Ecto neural progenitor cell (in vitro differentiated cells): ENCODE results near the gene CYSLTR1.
"Not testable (repeated sequence)": the region's sequence is repeated elsewhere in the genome, so short reads cannot be mapped to it uniquely, and the experiment has no call there.

Experiments
- DNase-seq: peaks from one replicate; pipeline ENCODE4 v3.0.0-alpha.2; 2018; ENCODE audit warnings: low spot score

The CYSLTR1 gene, protein sequence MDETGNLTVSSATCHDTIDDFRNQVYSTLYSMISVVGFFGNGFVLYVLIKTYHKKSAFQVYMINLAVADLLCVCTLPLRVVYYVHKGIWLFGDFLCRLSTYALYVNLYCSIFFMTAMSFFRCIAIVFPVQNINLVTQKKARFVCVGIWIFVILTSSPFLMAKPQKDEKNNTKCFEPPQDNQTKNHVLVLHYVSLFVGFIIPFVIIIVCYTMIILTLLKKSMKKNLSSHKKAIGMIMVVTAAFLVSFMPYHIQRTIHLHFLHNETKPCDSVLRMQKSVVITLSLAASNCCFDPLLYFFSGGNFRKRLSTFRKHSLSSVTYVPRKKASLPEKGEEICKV

DNA sequence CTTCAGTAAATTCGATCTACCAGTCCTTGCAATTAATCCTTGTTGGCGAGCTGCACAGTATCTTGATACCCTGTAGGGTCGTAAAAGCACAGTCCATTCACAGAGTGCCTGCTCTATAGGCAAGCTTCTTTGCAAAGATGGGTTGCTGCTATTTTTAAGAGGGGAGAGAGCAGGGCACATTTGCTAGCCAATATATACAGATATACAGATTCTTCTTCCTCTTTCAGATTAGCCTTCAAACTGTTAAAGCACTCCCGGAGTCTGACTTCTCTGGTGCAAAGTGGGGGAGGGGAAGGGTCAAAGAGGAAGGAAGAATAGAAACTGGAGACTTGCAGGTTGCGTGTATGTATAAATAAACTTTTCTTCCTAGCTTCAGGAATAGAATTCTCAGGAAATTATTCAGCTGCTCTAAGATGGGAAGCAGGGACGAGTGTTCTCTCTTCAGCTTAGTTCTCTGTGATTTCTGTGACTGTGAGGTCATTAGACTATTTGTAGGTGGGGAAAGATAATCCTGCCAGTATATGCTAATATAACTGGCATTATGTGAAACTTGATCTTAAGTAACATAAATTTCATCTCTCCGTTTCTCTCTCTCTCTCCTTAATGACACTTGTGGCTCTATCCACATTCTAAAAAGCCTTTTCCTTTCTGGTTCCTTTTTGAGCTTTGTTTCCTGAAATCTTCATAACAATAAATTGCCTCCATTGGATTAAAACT lies at the start of gene CYSLTR1:
Gene CYSLTR1 (minus strand): TSS at position 242 of the 717 bp plus-strand sequence. CDS start 53,865 bp downstream, outside the sequence.
- no peak for DNase-seq

DNA sequence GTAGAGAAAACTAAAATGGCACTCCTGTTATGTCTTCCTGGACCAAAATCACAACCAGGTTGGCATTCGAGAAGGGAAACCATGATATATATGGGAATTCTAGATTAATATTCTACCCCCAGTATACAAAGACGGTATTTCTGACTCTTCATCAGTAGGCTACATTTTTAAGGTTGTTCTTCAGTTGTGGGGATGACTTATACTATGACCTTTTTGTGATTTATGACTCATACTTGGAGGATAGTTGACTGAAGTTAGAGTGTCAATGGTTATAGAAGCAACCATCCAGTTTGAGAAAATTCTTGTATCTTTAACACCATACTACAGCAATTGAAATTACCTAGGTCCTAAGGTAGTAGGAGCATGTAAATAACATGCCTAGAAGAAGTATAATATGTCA lies 49.8 kb upstream of the CYSLTR1 start:
- DNase-seq = no peak

DNA sequence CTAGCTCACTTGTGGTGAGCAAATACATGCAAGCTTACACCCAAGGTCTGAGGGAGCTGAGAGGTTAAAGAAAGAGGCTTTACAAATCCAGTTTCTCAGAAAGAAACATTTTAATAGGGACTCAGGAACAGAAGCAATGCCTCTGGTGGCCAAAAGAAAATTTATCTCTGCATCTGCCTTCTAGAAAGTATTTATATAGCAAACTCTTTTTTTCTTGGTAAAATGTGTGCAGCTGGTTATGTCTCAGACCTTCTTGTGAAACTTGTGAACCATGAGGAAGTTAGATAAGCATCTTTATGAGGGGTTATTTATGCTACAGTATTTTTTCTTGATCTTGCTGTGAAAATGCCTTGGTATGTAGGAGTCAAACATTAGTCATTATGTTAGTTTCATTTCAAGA lies 48.5 kb upstream of the CYSLTR1 start:
- DNase-seq = no peak

DNA sequence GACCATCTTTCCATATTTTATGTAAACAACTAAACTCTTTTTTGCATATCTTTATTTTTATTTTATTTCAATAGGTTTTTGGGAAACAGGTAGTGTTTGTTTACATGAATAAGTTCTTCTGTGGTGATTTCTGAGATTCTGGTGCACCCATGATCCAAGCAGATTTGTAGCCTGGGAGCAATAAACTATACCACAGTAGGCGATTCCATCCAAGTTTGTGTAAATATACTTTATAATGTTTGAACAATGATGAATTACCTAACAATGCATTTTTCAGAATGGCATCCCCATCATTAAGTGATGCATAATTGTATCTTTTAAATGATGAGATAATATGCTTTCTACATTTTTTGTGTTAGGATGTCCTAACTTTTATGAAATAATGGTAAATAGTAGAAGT lies 39.2 kb upstream of the CYSLTR1 start:
- DNase-seq = no peak

DNA sequence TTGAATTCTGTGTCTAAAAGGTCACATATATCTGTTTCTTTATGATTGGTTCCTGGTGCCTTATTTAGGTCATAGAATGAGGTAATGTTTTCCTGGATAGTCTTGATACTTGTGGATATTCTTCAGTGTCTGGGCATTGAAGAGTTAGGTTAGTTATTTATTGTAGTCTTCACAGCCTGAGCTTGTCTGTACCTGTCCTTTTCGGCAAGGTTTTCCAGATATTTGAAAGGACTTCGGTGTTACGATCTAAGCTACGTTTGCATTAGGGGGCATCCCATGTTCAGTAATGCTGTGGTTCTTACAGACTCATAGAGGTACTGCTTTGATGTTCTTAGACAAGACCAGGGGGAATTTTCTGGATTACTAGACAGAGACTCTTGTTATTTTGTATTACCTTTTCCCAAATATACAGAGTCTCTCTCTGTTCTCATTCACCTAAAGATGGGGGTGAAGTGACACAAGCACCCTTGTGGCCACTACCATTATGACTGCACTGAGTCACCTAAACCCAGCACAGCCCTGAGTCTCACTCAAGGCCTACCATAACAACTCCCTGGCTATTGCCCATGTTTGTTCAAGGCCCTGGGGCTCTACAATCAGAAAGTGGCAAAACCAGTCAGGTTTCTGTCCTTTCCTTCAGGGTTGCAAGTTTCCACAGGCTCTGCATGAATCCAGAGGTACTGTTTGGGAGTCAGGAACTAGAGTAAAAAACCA lies 30.1 kb upstream of the CYSLTR1 start:
- no peak for DNase-seq

DNA sequence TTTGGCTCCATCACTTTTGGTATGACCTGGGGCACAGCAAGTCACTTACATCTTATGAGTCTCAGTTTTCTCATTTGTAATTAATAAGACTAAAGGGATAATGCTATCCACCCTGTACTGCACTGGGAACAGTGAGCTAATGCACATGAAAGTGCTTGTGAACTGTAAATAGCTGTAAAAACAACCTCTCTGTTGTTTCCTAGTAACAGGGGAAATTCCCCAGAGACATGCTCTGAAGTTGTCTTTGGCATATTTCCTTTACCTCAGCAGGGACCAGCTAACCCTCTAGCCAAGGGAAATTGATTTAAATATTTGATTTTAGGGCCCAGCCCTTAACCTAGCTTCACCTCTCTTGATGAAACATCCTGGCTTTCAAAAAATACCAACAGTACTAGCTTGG lies 6.1 kb upstream of the CYSLTR1 start:
- no peak for DNase-seq

DNA sequence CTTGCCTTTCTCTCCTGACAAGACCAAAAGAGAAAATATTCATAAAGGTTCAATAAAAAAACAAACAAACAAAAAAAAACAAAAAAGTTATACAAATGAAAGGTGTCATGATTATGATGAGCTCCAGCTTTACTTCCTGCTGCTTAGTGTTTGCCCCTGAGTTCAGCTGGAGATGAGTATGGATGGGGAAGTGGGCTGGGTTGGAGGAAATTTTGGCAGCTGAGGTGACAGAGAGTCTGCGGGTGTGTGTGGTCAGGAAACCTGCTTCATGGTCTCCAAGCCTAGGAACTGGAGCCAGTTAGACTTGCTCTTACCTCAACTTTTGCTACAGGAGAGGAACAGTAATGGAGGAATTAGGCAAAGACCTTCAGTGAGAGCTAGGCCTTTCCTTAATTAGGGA lies 4.3 kb upstream of the CYSLTR1 start:
- DNase-seq = no peak

DNA sequence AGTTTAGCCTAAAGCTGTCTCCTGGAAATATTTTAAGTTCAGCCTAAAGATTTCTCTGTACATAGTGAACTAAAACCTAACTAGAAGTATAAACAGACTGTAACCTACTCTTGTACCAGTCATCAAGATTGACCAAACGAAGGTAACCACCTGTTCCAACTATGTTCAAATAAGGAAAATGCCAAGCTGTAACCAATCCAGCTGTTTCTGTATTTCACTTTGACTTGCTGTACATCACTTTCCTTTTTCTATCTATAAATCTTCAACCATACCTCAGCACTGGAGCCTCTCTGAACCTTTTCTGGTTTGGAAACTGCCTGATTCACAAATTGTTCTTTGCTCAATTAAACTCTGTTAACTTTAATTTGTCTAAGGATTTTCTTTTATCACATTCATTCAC lies 3.1 kb upstream of the CYSLTR1 start:
- no peak for DNase-seq

DNA sequence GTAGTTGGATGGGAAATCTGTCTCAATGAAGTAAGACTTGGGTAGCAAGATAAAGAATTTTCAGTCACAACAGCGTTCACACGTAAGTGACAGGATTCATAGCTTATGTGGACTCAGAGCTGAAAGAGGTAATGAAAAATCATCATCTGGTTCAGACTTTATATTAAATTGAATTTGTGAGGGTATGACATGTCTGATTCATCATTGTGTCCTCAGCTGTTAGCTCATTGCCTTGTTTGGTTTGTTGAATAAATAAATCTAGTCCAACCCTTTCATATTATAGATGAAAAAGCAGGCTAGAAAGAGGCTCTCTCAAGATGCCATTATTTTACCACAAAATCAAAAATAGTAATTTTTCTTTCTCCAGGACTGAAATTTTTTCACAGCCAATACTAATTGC lies 2.7 kb upstream of the CYSLTR1 start:
- DNase-seq = no peak

DNA sequence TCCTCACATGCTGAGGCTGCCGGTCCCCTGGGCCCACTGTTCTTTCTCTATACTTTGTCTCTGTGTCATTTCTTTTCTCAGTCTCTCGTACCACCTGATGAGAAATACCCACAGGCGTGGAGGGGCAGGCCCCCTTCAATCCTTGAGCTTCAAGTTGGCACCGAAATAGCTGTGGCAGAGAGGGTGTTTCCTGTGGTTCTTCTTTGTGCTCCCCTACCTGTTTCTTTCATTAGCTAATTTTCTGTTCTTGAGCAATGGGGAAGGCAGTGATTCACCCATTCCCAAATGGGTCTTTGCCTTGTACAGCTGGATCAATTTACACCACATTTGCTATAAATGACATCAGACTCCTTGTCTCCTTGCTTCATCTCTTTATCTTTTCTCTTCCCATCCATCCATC lies 2.1 kb upstream of the CYSLTR1 start:
- no peak for DNase-seq

DNA sequence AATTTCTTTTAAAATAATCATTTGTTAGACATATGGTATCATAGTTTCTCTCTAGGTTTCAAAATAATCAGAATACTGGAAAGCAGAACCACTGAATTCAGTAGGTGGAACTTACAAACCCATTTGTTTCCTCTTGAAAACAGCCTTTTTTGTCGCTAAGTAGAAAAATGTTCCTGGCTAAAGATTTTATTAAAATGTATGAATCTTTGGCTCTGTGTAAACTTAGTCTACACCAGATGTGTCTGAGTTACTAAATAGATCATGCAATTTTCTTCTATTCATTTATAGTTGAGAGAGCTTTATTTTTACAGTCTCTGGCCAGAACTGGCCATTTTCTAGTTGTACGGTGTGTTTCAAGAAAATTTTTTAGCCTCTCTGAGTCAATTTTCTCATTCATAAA lies 1.0 kb downstream of the CYSLTR1 start:
- DNase-seq = no peak

DNA sequence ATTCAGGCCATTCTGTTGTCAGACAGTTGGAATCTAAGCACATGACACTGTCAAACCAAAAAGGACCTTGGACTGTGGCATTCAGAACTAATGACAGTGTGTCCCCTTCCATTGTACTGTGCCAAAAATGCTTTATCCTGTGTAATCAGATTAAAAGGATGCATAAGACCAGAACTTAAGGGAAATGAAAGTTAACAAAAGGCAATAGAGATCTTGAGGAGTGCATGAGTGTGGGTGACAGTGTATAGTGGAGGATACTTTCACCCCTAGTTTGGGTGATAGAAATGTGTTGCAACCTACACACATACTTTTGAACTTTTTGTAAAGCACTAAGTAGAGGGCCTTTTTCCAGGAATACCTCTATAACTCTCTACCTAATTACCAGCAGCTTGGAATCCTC lies 4.5 kb downstream of the CYSLTR1 start:
- DNase-seq = no peak

DNA sequence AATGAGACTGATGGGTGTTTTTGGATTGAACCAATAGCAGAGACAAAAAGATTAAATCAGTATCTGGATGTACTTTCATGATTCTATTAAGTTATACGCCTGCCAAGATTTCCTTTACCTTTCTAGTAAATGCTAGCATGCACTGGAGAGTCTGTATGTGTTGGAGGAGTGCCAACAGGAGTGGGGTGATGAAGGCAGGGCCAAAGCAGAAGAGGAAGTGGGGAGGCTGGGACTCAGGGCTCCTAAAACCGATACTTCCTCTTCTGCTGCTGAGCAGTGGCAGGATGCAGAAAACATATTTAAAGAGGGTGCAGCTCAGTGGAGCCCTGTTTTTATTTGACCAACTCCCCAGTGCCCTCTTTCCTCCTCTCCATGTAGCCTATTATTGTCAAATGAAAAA lies 5.6 kb downstream of the CYSLTR1 start:
- DNase-seq = no peak

DNA sequence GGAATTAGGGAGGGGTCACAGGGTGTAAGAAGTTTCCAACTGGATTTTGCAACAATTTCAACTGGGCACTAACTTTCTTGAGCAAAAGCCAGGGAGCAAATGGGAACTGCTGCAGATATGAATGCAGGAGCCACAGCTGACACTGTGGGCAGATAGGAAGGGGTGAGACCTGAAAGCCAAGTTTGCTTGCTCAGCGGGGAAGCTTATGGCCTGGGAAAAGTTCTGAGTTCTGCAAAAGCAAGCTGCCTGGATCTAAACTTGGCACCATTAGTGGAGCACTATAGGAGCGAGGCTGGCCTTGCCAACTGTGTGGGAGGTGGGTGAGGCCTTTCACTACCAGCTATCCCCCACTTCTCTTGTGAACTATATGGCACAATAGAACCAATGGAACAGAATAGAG lies 11.1 kb downstream of the CYSLTR1 start:
- no peak for DNase-seq

DNA sequence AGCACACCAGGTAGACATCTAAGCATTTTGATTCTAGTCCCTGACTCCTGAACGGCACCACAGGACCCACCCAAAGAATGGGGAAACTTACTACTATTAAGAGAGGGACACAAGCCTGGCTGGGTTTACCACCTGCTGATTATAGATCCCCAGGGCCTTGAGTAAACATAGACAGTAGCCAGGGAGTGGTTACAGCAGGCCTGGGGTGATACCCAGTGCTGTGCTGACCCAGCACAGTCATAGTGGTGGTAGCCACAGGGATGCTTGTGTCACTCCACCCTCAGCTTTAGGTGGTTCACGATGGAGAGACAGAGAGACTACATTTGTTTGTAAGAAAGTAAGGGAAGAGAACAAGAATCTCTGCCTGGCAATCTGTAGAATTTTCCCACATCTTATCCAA lies 11.7 kb downstream of the CYSLTR1 start:
- no peak for DNase-seq

DNA sequence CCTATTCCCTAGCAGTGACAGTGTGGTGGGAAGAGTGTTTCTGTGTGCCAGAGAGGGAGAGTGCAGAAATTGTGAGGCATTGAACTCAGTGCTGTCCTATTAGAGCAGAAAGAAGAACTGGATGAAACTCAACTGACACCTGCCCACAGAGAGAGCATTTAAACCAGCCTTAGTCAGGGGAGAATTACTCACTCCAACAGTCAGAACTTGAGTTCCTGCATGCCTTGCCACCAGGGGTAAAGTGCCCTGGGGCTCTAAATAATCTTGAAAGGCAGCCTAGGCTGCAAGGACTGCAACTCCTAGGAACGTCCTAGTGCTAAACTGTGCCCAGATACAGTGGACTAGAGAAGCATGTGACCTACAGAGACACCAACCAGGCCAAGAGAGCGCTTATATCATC lies 12.8 kb downstream of the CYSLTR1 start:
- DNase-seq = no peak

DNA sequence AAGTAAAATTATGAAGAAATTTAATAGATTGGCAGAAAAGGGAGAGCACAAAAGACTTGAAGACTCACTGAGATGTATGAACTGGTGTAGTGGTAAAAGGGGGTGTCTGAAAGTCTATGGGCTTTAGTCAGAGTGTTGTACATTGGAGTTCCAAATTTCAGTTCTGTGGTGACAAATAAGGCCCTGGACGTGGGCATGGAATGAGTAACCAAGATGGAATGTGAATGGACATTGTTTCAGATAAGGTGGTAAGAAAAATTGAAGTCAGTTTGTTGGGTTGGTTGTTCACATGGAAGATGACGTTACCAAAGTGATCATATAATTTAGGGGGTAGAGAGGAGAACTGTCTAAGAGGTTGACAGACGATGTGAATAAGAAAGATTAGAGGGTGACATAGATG lies 13.9 kb downstream of the CYSLTR1 start:
- DNase-seq = no peak

DNA sequence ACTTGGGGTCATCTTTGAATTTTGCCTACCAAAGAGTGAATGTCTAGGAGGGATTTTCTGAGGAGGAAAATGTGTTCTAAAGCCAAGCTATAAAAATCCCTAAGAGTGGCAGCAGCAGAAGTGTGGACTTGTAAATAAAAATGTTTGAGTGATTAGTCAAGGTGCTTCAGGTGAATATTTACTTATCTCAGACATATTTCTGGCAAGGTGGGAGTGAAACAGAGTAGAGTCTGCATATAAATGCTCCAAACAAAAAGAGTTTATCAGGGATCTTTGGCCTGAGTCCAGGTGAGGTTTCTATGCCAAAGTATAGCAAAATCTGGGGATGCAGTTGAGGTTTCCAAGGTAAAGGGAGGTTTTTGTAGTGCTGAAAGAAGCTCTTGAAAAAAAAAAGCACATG lies 19.7 kb downstream of the CYSLTR1 start:
- no peak for DNase-seq

DNA sequence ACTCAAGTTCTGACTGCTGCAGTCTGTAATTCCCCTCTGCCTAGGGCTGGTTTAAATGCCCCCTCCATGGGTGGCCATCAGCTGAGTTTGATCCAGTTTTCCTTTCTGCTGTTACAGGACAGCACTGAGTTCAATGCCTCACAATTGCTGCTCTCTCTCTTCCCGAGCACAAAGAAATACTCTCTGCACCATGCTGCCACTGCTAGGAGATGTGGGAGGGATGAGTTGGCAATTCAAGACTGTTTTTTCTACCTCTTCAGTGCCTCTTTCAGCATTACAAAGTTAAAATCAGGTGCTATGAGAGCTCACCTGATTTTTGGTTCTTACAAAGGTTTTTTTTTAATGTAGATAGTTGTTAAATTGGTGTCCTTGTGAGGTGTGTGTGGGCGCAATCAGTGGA lies 24.3 kb downstream of the CYSLTR1 start:
- DNase-seq = no peak

DNA sequence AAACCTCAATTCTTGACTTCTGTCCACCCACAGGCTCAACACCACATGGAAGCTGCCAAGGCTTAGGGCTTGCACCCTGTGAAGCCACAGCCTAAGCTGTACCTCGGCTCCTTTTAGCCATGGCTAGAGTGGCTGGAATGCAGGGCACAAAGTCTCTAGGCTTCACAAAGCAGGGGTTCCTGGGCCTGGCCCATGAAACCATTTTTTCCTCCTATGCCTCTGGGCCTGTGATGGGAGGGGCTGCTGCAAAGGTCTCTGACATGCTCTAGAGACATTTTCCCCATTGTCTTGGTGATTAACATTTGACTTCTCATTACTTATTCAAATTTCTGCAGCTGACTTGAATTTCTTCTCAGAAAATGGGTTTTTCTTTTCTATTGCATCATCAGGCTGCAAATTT lies 26.5 kb downstream of the CYSLTR1 start:
- DNase-seq = not testable (repeated sequence)

DNA sequence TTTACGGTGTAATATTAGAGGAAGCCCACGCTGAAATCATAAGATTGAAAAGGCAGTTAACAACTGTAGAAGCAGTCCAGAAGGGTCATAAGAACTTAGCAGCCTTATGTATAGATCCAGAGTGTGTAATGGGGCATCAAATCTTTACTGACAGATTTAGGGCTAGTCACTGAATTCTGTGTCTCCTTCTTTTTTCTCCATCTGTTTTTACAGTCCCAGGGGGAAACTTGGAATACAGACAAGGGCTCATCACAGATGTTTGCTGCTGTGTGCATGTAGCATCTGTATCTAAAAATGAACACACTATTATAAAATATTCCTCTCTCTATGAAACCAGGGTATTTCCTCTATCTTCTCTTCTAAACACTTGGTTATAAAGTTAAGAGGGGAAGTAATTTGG lies 43.9 kb downstream of the CYSLTR1 start:
- DNase-seq = no peak

DNA sequence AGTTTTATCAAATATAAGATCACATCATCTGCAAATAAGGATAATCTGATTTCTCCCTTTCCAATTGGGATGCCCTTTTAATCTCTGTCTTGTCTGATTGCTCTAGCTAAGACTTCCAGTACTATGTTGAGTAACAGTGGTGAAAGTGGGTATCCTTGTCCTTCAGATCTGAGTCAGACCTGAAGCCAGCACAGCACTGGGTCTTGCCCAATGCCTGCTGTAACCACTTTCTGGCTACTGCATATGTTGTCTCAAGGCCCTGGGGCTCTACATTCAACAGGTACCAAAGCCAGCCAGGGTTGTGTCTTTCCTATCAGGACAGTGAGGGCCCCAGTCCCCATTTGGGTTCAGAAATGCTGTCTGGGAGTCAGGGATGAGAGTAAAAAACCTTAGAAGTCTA lies 90.3 kb downstream of the CYSLTR1 start:
- DNase-seq = no peak

DNA sequence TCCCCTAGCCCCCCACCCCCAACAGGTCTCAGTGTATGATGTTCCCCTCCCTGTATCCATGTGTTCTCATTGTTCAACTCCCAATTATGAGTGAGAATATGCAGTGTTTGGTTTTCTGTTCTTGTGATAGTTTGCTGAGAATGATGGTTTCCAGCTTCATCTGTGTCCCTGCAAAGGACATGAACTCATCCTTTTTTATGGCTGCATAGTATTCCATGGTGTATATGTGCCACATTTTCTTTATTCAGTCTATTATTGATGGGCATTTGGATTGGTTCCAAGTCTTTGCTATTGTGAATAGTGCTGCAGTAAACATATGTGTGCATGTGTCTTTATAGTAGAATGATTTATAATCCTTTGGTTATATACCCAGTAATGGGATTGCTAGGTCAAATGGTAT lies 101.4 kb downstream of the CYSLTR1 start:
- DNase-seq = not testable (repeated sequence)
